ENCODE results near the gene IMMP2L.

IMMP2L gene

GRCh38 chr7:111086532-111086931, 475.8 kb downstream of the IMMP2L start:
- no peak overlapping the region for H3K4me3 ChIP-seq (ENCODE audit: low read depth, low read length)

GRCh38 chr7:111085356-111085755, 476.9 kb downstream of the IMMP2L start:
- no peak overlapping the region for H3K4me3 ChIP-seq (ENCODE audit: low read depth, low read length)
- no peak for TF ChIP-seq CTCF (IDR thresholded peaks at IDR 0.05; ENCODE audit: borderline replicate concordance, insufficient read depth, low read depth, low read length)

More at GRCh38 chr7:111086532-111086931, 475.8 kb downstream of the IMMP2L start:
- no peak for TF ChIP-seq CTCF (IDR thresholded peaks at IDR 0.05; ENCODE audit: borderline replicate concordance, insufficient read depth, low read depth, low read length)

GRCh38 chr7:111083413-111083812, 478.9 kb downstream of the IMMP2L start:
- H3K4me3 ChIP-seq (ENCODE audit: low read depth, low read length) = no peak overlapping the region
- no peak for TF ChIP-seq CTCF (IDR thresholded peaks at IDR 0.05; ENCODE audit: borderline replicate concordance, insufficient read depth, low read depth, low read length)

GRCh38 chr7:111082351-111082750, 479.9 kb downstream of the IMMP2L start:
- no peak for TF ChIP-seq CTCF (IDR thresholded peaks at IDR 0.05; ENCODE audit: borderline replicate concordance, insufficient read depth, low read depth, low read length)
- H3K4me3 ChIP-seq (ENCODE audit: low read depth, low read length) = no peak overlapping the region

- H3K4me3 ChIP-seq (ENCODE audit: low read depth, low read length) = no peak overlapping the region
- TF ChIP-seq CTCF (IDR thresholded peaks at IDR 0.05; ENCODE audit: borderline replicate concordance, insufficient read depth, low read depth, low read length) = no peak
Observed at GRCh38 chr7:111081546-111082267, 480.6 kb downstream of the IMMP2L start.

- TF ChIP-seq CTCF (IDR thresholded peaks at IDR 0.05; ENCODE audit: borderline replicate concordance, insufficient read depth, low read depth, low read length) = no peak
- no peak overlapping the region for H3K4me3 ChIP-seq (ENCODE audit: low read depth, low read length)
Observed at GRCh38 chr7:111080495-111081105, 481.7 kb downstream of the IMMP2L start.

GRCh38 chr7:111077001-111077400, 485.3 kb downstream of the IMMP2L start:
- no peak overlapping the region for H3K4me3 ChIP-seq (ENCODE audit: low read depth, low read length)
- TF ChIP-seq CTCF (IDR thresholded peaks at IDR 0.05; ENCODE audit: borderline replicate concordance, insufficient read depth, low read depth, low read length) = no peak

All from GM12875 (cell line).